GM21529 (cell line): ENCODE data around the gene KRTAP4-8.
"Not testable (repeated sequence)": the region's sequence is repeated elsewhere in the genome, so short reads cannot be mapped to it uniquely, and the experiment has no call there.

ENCODE experiments used
- ATAC-seq: cut with Tn5 transposase; IDR thresholded peaks from one replicate; pipeline ENCODE4 v1.9.1; 2021; ENCODE audit not compliant: unreplicated experiment

KRTAP4-8 gene

GRCh38 chr17:41098042-41098441 is at the start of gene KRTAP4-8:
Gene KRTAP4-8 (minus strand): TSS chr17:41098142. CDS start chr17:41098084, 58 bp downstream.
- no peak for ATAC-seq

- no peak for ATAC-seq
These were observed 47.3 kb upstream of the KRTAP4-8 start for GRCh38 chr17:41145261-41145660.

GRCh38 chr17:41144846-41145245 is 46.9 kb upstream of the KRTAP4-8 start:
- ATAC-seq = no peak

GRCh38 chr17:41141361-41141760 is 43.4 kb upstream of the KRTAP4-8 start:
- no peak for ATAC-seq

DNA sequence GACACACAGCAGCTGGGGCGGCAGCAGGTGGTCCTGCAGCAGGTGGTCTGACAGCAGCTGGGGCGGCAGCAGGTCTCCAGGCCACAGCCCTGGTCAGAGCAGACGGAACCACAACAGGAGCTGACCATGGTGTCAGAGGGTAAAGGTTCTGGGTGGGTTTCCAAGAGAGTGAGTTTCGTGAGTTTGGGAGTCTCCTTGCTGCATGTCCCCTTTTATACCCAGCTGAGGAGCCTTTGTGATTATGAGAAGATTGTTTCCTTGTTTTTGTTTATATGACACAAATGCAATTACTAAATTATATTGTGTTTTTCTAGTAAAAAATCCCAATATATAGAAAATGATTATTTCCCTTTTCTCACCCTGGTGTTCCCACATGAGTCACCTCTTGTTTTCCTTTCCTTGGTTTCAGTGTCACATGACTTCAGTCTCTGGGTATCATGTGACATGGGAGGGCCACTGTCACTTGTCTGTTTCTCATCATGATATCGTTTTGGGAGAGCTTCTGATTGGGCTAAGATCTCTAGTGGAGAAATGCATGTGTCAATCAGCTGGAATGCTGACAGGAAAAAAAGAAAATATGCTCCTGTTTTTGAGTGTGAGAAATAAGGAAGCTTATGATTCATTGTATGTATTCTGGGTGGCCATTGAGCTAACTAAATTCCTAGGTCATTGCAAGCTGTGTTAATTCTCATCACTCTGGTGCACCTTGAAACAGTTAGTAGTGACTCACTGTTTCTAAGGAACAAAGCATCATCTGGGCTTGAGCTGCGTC is 42.6 kb upstream of the KRTAP4-8 start, which contains the start of gene KRTAP4-6:
TSS of gene KRTAP4-6 (minus strand) at position 185 of the 772 bp plus-strand sequence. CDS start at position 128, 57 bp downstream.
- no peak for ATAC-seq

GRCh38 chr17:41139865-41140264 is 41.9 kb upstream of the KRTAP4-8 start:
- not testable (repeated sequence) for ATAC-seq

DNA sequence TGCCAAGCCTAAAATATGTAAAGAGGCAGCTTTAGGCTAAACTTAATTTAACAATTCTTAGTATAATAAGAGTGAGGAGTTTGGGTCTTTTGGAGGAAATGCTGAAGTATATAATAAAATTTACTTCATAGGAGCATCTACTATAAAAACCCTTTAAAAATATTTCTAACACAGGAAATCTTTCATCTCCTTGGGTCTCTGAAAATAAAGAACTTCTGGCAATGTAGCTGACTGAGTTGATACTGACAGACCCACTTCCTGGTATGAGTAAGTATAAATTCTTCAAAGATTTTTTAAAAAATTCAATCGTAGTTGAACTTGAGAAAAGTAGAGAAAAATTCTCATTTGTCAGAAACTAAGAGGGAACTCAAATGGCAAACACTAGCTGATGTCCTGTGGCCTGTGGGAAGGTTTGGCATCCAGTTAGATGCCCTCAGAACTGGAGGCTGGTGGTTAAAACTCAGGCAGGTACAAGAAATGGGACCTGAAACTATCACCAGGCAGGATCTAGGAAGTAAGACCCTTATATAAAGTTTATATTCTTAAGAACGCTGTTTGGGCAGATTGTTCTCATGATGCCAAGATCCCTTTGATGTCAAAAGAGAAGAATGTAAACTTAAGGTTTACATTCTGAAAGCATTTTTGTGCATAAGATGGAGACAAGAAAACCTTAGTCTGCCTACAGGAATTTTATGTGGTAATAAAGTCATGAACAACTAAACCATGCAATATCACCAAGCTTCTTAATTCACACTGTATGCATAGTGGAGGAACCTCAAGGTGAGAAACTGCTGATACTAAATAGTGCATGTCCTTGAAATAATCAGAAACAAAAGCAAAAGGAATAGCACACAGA is 36.2 kb upstream of the KRTAP4-8 start:
- ATAC-seq = no peak

GRCh38 chr17:41131979-41132378 is 34.0 kb upstream of the KRTAP4-8 start:
- ATAC-seq = no peak

- ATAC-seq = no peak
These were observed 29.4 kb upstream of the KRTAP4-8 start for GRCh38 chr17:41127371-41127770.

- no peak for ATAC-seq
These were observed 28.5 kb upstream of the KRTAP4-8 start for GRCh38 chr17:41126412-41126811.

DNA sequence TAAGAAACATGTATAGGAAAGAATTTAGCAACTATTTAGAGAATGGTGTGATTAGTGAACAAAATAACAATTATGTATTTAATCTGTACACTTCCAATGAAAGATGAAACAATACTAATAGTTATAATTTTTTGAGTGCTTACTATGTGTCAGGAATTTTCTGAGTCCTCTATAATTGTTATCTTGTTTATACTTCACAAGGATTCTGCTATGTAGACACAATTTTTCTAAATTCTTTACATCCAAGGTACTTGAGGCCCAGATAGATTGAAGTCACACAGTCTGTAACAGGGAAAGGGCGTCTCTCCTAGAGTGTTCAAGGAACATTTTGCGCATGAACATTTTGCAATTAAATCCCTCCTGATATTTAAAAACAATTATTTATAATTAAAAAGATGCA is 27.1 kb upstream of the KRTAP4-8 start:
- no peak for ATAC-seq

DNA sequence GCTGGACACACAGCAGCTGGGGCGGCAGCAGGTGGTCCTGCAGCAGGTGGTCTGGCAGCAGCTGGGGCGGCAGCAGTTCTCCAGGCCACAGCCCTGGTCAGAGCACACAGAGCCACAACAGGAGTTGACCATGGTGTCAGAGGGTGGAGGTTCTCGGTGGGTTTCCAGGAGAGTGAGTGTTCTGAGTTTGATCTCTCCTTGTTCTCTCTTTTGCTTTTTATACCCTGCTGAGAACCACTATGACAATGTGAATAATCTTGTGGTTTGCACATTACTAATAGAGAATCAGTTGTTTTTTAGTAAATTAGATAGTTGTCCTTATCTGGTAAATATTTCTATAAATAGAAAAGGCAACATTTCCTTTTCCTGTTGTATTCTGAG is 26.0 kb upstream of the KRTAP4-8 start, which contains the start of gene KRTAP4-12:
TSS of gene KRTAP4-12 (minus strand) at position 192 of the 381 bp plus-strand sequence. CDS start at position 132, 60 bp downstream.
- not testable (repeated sequence) for ATAC-seq

DNA sequence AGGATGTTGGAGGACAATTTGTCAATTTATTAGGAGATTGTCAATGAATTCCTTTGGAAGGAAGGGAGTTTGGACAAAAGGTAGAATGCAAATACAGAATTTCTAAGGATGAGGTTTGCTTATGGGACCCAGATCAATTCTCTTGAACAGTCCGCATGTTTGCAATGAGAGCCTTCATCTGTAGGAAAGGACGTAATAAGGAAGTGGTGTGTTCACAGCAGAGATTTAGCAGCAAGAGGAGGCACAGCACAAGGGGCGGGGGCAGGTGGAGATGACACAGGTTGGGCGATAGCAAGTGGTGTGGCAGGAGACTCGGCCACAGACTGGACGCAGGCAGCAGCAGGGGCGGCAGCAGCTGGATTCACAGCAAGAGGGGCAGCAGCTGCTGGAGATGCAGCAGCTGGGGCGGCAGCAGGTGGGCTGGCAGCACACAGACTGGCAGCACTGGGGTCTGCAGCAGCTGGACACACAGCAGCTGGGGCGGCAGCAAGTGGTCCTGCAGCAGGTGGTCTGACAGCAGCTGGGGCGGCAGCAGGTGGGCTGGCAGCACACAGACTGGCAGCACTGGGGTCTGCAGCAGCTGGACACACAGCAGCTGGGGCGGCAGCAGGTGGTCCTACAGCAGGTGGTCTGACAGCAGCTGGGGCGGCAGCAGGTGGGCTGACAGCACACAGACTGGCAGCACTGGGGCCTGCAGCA is 25.5 kb upstream of the KRTAP4-8 start:
- not testable (repeated sequence) for ATAC-seq

GRCh38 chr17:41121742-41122141 is 23.8 kb upstream of the KRTAP4-8 start:
- ATAC-seq = no peak

DNA sequence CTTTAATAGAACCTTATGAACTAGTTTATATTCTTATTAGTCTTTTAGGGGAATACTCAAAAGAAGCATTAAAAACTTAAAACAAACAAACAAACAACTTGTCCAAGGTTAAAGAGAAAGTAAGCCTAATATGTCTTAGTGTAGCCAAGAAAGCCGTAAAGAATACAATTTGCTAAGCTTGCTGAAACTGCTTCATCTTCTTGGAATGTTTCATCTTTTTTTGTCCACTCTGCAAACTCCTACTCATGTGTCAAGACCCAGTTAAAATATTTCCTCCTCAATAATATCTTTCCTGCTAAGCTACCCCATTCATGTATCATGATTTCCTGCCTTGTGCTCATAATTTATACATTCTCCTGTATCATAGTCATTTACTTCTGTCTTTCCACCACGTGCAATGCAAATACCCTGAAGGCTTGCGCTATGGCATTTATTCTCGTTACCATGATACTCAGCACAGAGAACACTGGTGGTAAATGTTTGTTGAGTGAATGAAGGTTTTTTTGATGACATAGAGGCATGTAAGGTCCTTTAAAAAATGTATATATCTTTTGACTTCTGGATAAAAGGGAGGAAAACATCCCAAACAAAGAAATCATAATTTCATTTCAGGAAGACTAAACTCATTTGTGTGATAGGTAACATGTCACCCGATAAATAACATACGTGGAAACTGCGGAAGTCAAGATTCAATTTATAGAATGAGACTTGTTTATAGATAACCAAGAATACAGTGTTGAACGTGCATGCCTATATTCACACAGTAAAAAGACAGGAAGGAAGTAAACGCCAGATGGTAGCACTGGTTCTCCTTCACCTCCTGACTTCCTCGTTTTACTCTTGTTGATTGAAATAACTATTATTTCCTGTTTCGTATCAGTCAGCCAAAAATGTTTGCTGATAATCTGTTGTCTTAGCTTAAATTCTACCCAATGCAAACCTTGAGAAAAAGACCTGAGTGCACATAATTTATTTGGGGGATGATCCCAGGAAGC is 22.1 kb upstream of the KRTAP4-8 start:
- ATAC-seq = not testable (repeated sequence)

DNA sequence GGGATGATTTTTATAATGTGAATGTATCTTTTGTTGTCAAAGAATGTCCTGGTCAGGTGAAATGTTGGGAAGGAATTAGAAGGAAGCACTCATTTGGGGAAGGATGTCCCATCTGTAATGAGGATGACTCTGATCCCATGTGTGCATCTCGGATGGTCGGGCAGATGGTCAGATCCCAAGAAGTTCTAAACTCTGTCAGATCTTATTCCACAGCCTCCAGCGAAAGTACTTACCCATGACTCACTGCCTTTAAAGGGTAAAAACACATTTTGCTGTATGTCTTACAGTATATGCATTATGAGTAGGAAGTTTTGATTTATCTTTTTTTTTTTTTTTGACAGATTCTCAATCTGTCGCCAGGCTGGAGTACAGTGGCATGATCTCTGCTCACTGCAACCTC is 20.8 kb upstream of the KRTAP4-8 start:
- ATAC-seq = no peak

DNA sequence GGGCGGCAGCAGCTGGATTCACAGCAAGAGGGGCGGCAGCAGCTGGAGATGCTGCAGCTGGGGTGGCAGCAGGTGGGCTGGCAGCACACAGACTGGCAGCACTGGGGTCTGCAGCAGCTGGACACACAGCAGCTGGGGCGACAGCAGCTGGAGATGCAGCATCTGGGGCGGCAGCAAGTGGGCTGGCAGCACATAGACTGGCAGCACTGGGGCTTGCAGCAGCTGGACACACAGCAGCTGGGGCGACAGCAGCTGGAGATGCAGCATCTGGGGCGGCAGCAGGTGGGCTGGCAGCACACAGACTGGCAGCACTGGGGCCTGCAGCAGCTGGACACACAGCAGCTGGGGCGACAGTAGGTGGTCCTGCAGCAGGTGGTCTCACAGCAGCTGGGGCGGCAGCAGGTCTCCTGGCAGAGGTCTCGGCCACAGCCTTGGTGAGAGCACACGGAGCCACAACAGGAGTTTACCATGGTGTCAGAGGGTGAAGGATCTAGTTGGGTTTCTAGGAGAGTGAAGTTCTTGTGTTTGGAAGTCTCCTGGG is 20.0 kb upstream of the KRTAP4-8 start, which contains the start of gene KRTAP4-11:
TSS of gene KRTAP4-11 (minus strand) at position 528 of the 541 bp plus-strand sequence. CDS start at position 470, 58 bp downstream.
- ATAC-seq = not testable (repeated sequence)

DNA sequence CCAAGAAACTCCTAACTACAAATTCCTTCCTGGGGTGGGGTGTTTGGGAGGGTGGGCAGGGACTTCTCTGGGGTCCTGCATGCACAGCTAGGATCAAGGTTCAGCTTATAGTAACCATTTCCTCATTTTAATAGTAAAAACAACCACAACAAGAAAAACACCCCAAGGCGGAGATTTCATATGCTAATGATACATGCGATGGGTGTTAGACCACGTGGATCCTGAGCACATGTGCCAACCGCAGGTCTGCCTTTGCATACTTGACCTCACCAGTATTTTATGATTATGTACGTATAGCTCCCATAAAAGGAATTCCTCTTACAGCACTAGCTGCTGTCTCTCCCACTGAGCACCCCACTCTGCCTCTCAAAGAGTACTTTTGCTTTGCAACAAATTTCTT is 18.4 kb upstream of the KRTAP4-8 start:
- ATAC-seq = no peak

DNA sequence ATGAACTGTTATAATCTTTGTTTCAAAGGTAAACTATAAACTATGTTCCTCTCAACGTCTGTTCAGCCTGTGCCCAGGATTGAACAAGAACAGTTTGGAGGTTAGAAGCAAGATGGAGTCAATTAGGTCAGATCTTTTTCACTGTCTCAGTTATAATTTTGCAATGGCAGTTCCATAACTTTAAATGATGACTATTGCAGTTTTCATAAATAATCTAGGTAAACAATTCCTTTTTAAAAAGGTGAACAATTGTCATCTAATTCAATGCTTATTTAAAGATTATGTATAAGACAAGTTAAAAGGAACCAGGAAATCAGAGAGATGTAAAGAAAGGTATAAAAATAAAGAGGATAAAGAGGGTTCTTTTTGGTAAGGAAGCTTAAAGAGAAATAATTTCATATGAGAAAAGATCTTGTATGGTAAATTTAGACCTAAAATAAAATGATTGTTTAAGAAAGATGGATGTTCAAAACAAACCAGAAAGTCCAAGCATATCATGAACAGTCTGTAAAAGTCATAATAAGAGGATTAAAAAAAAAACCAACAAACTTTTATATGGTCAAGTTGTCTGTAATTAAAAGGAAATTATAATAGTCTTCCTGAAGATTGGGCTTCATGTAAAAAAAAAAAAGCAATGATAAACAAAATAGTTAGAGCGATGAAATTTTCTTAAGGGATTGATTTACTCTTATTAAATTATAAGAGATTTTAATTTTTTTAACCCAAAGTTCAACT is 13.4 kb upstream of the KRTAP4-8 start:
- no peak for ATAC-seq
